ENCODE data around the gene SON.

The SON gene

GRCh38 chr21:33546086-33546485 lies 3.2 kb downstream of the SON start:
- WGBS, 2 experiments (ENCODE audit: insufficient coverage in 2 of 2), result 96 to 100% methylated on average over 2 to 3 of the region's 3 CpGs
- Histone ChIP-seq H3K9me3 (ENCODE audit: control insufficient read depth, low read length) (no peaks in the 10 kb centered on the region), H3K4me1 (ENCODE audit: control insufficient read depth, insufficient read depth, low read length, poor library complexity, severe bottlenecking) (no peaks in the 10 kb centered on the region), H3K4me3 (ENCODE audit: extremely low read depth, insufficient read depth, low read length, poor library complexity, severe bottlenecking) (no peak overlapping the region), H3K36me3 (ENCODE audit: control insufficient read depth, insufficient read depth, low read length) (peaks cover 48% of the 10 kb centered on the region), H3K27ac (ENCODE audit: low read depth, low read length, severe bottlenecking) (no peak overlapping the region)

- Histone ChIP-seq H3K36me3 (ENCODE audit: control insufficient read depth, insufficient read depth, low read length) (peaks cover 86% of the 10 kb centered on the region), H3K4me3 (ENCODE audit: extremely low read depth, insufficient read depth, low read length, poor library complexity, severe bottlenecking) (no peak overlapping the region), H3K4me1 (ENCODE audit: control insufficient read depth, insufficient read depth, low read length, poor library complexity, severe bottlenecking) (no peaks in the 10 kb centered on the region), H3K27ac (ENCODE audit: low read depth, low read length, severe bottlenecking) (no peak overlapping the region), H3K9me3 (ENCODE audit: control insufficient read depth, low read length) (no peaks in the 10 kb centered on the region)
- WGBS, 2 experiments (ENCODE audit: insufficient coverage in 2 of 2), result 97 to 98% methylated on average over 19 of the region's 19 CpGs
These were observed 7.3 kb downstream of the SON start for GRCh38 chr21:33549848-33550771.

- WGBS, 2 experiments (ENCODE audit: insufficient coverage in 2 of 2), result 98% methylated on average over 22 to 23 of the region's 23 CpGs
- Histone ChIP-seq H3K4me3 (ENCODE audit: extremely low read depth, insufficient read depth, low read length, poor library complexity, severe bottlenecking) (no peak overlapping the region), H3K4me1 (ENCODE audit: control insufficient read depth, insufficient read depth, low read length, poor library complexity, severe bottlenecking) (no peaks in the 10 kb centered on the region), H3K27ac (ENCODE audit: low read depth, low read length, severe bottlenecking) (no peak overlapping the region), H3K36me3 (ENCODE audit: control insufficient read depth, insufficient read depth, low read length) (peaks cover 87% of the 10 kb centered on the region), H3K9me3 (ENCODE audit: control insufficient read depth, low read length) (no peaks in the 10 kb centered on the region)
These were observed 8.2 kb downstream of the SON start for GRCh38 chr21:33550772-33551660.

GRCh38 chr21:33551664-33552063 lies 8.8 kb downstream of the SON start:
- no peak overlapping the region for H3K4me3 ChIP-seq (ENCODE audit: extremely low read depth, insufficient read depth, low read length, poor library complexity, severe bottlenecking)
- no peaks in the 10 kb centered on the region for H3K4me1 ChIP-seq (ENCODE audit: control insufficient read depth, insufficient read depth, low read length, poor library complexity, severe bottlenecking)
- 96 to 100% methylated on average over 2 of the region's 2 CpGs for WGBS, 2 experiments (ENCODE audit: insufficient coverage in 2 of 2)
- H3K9me3 ChIP-seq (ENCODE audit: control insufficient read depth, low read length), result no peaks in the 10 kb centered on the region
- peaks cover 87% of the 10 kb centered on the region for H3K36me3 ChIP-seq (ENCODE audit: control insufficient read depth, insufficient read depth, low read length)
- no peak overlapping the region for H3K27ac ChIP-seq (ENCODE audit: low read depth, low read length, severe bottlenecking)

GRCh38 chr21:33552093-33552998 lies 9.5 kb downstream of the SON start:
- Histone ChIP-seq H3K9me3 (ENCODE audit: control insufficient read depth, low read length) (no peaks in the 10 kb centered on the region), H3K36me3 (ENCODE audit: control insufficient read depth, insufficient read depth, low read length) (peaks cover 87% of the 10 kb centered on the region), H3K27ac (ENCODE audit: low read depth, low read length, severe bottlenecking) (no peak overlapping the region), H3K4me3 (ENCODE audit: extremely low read depth, insufficient read depth, low read length, poor library complexity, severe bottlenecking) (no peak overlapping the region), H3K4me1 (ENCODE audit: control insufficient read depth, insufficient read depth, low read length, poor library complexity, severe bottlenecking) (no peaks in the 10 kb centered on the region)
- WGBS, 2 experiments (ENCODE audit: insufficient coverage in 2 of 2), result 98% methylated on average over 24 of the region's 24 CpGs

- H3K27ac ChIP-seq (ENCODE audit: low read depth, low read length, severe bottlenecking), result no peak overlapping the region
- H3K4me3 ChIP-seq (ENCODE audit: extremely low read depth, insufficient read depth, low read length, poor library complexity, severe bottlenecking), result no peak overlapping the region
- no peaks in the 10 kb centered on the region for H3K4me1 ChIP-seq (ENCODE audit: control insufficient read depth, insufficient read depth, low read length, poor library complexity, severe bottlenecking)
- peaks cover 88% of the 10 kb centered on the region for H3K36me3 ChIP-seq (ENCODE audit: control insufficient read depth, insufficient read depth, low read length)
- 97% methylated on average over 12 of the region's 12 CpGs for WGBS, 2 experiments (ENCODE audit: insufficient coverage in 2 of 2)
- H3K9me3 ChIP-seq (ENCODE audit: control insufficient read depth, low read length), result no peaks in the 10 kb centered on the region
These were observed 10.3 kb downstream of the SON start for GRCh38 chr21:33552999-33553598.

GRCh38 chr21:33554236-33554981 lies 11.6 kb downstream of the SON start:
- no peak overlapping the region for H3K27ac ChIP-seq (ENCODE audit: low read depth, low read length, severe bottlenecking)
- H3K9me3 ChIP-seq (ENCODE audit: control insufficient read depth, low read length), result no peaks in the 10 kb centered on the region
- WGBS, 2 experiments (ENCODE audit: insufficient coverage in 2 of 2), result 94 to 98% methylated on average over 18 of the region's 18 CpGs
- H3K36me3 ChIP-seq (ENCODE audit: control insufficient read depth, insufficient read depth, low read length), result peaks cover 90% of the 10 kb centered on the region
- H3K4me3 ChIP-seq (ENCODE audit: extremely low read depth, insufficient read depth, low read length, poor library complexity, severe bottlenecking), result no peak overlapping the region
- no peaks in the 10 kb centered on the region for H3K4me1 ChIP-seq (ENCODE audit: control insufficient read depth, insufficient read depth, low read length, poor library complexity, severe bottlenecking)

GRCh38 chr21:33554982-33555344 lies 12.1 kb downstream of the SON start:
- Histone ChIP-seq H3K27ac (ENCODE audit: low read depth, low read length, severe bottlenecking) (no peak overlapping the region), H3K9me3 (ENCODE audit: control insufficient read depth, low read length) (no peaks in the 10 kb centered on the region), H3K4me3 (ENCODE audit: extremely low read depth, insufficient read depth, low read length, poor library complexity, severe bottlenecking) (no peak overlapping the region), H3K4me1 (ENCODE audit: control insufficient read depth, insufficient read depth, low read length, poor library complexity, severe bottlenecking) (no peaks in the 10 kb centered on the region), H3K36me3 (ENCODE audit: control insufficient read depth, insufficient read depth, low read length) (peaks cover 90% of the 10 kb centered on the region)
- WGBS, 2 experiments (ENCODE audit: insufficient coverage in 2 of 2), result 94 to 97% methylated on average over 12 to 29 of the region's 32 CpGs

GRCh38 chr21:33557447-33557846 lies 14.6 kb downstream of the SON start:
- Histone ChIP-seq H3K4me3 (ENCODE audit: extremely low read depth, insufficient read depth, low read length, poor library complexity, severe bottlenecking) (no peak overlapping the region), H3K36me3 (ENCODE audit: control insufficient read depth, insufficient read depth, low read length) (peaks cover 80% of the 10 kb centered on the region), H3K27ac (ENCODE audit: low read depth, low read length, severe bottlenecking) (no peak overlapping the region), H3K4me1 (ENCODE audit: control insufficient read depth, insufficient read depth, low read length, poor library complexity, severe bottlenecking) (no peaks in the 10 kb centered on the region), H3K9me3 (ENCODE audit: control insufficient read depth, low read length) (no peaks in the 10 kb centered on the region)
- 97 to 99% methylated on average over 15 of the region's 19 CpGs for WGBS, 2 experiments (ENCODE audit: insufficient coverage in 2 of 2)

All from mesodermal cell (in vitro differentiated cells).